Measurements from ENCODE around the gene PDE6A.

DNA sequence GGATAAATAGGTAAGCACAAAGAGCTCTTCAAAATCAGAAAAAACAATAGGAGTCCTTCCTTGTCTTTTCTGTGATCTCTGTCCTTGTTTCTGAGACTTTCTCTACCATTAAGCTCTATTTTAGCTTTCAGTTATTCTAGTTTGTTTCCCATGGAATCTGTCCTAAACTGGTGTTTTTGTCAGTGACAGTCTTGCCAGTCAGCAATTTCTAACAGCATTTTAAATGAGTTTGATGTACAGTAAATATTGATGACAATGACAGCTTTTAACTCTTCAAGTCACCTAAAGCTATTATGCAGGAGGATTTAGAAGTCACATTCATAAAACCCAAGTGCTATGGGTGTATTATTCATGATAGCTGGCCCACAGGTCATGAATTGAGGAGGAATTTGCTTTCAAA is 37.9 kb upstream of the PDE6A start:
- TF ChIP-seq CTCF (IDR thresholded peaks at IDR 0.05; ENCODE audit: poor library complexity) (no peak), EZH2 (IDR thresholded peaks at IDR 0.05; ENCODE audit: borderline replicate concordance) (no peak)

Data from hepatocyte (in vitro differentiated cells).